HEK293 (cell line): ENCODE data around the gene SAP25.

Source experiments
- CTCF ChIA-PET: fragments of 350-600 bp; formaldehyde crosslinking; extraction: SDS; loops from one replicate; lab custom pipeline; 2021; ENCODE audit warnings: antibody characterized with exemption; lab: Yijun Ruan, JAX
- POLR2A ChIA-PET: fragments of 300-600 bp; formaldehyde crosslinking; extraction: SDS; loops from one replicate; lab custom pipeline; 2020; ENCODE audit warnings: antibody characterized with exemption, inconsistent platforms; lab: Yijun Ruan, JAX
- H3K27ac ChIP-seq: fragments of 200-500 bp; sonication (Bioruptor generic); 2 replicates; pipeline ENCODE4 v1.5.1; 2014; ENCODE audit warnings: low read depth, low read length, control low read depth, inconsistent platforms; ENCODE audit errors: extremely low read depth
- H3K36me3 ChIP-seq, 2 experiments: fragments of 200-500 bp in 1 of 2; sonication (Bioruptor generic) in 1 of 2; 1 replicate in 1 of 2; 2 replicates in 1 of 2; pipeline ENCODE4 v1.5.1; 2014 to 2017; ENCODE audit warnings: inconsistent platforms in 2 of 2, low read length in 2 of 2; ENCODE audit not compliant: control insufficient read depth in 2 of 2, insufficient read depth in 1 of 2
- H3K4me1 ChIP-seq: fragments of 200-500 bp; sonication (Bioruptor generic); 2 replicates; pipeline ENCODE4 v1.5.1; 2014; ENCODE audit warnings: mild to moderate bottlenecking, low read length, inconsistent platforms; ENCODE audit not compliant: control insufficient read depth, insufficient read depth
- H3K4me3 ChIP-seq: 2 replicates; pipeline ENCODE4 v1.5.1; 2011; ENCODE audit warnings: low read depth, mild to moderate bottlenecking, control low read depth, low read length, moderate library complexity
- H3K9me3 ChIP-seq: fragments of 200-500 bp; sonication (Bioruptor generic); 2 replicates; pipeline ENCODE4 v1.5.1; 2014; ENCODE audit warnings: low read depth, low read length, inconsistent platforms; ENCODE audit not compliant: control insufficient read depth, insufficient read depth
- CTCF ChIP-seq: fragments of 450-650 bp; formaldehyde crosslinking; IDR thresholded peaks from 2 replicates; pipeline ENCODE4 v1.5.1; 2016; ENCODE audit warnings: missing biosample characterization, missing genetic modification characterization
- GLIS2 ChIP-seq: fragments of 450-650 bp; formaldehyde crosslinking; IDR thresholded peaks from 2 replicates; pipeline ENCODE4 v1.5.1; 2016; ENCODE audit warnings: missing biosample characterization, missing genetic modification characterization
- KLF1 ChIP-seq: fragments of 450-650 bp; formaldehyde crosslinking; IDR thresholded peaks from 2 replicates; pipeline ENCODE4 v1.5.1; 2016; ENCODE audit warnings: missing biosample characterization, missing genetic modification characterization
- KLF8 ChIP-seq: fragments of 450-650 bp; formaldehyde crosslinking; IDR thresholded peaks from 2 replicates; pipeline ENCODE4 v1.5.1; 2016; ENCODE audit warnings: missing biosample characterization, missing genetic modification characterization
- MZF1 ChIP-seq: fragments of 450-650 bp; formaldehyde crosslinking; IDR thresholded peaks from 2 replicates; pipeline ENCODE4 v1.5.1; 2017; ENCODE audit warnings: missing biosample characterization, missing genetic modification characterization, borderline replicate concordance
- PRDM10 ChIP-seq: fragments of 450-650 bp; formaldehyde crosslinking; IDR thresholded peaks from 2 replicates; pipeline ENCODE4 v1.5.1; 2016; ENCODE audit warnings: missing biosample characterization, missing genetic modification characterization
- SALL2 ChIP-seq: fragments of 450-650 bp; formaldehyde crosslinking; IDR thresholded peaks from 2 replicates; pipeline ENCODE4 v1.5.0; 2017; ENCODE audit warnings: missing biosample characterization, mild to moderate bottlenecking, missing genetic modification characterization, borderline replicate concordance
- SP2 ChIP-seq: fragments of 450-650 bp; formaldehyde crosslinking; IDR thresholded peaks from 2 replicates; pipeline ENCODE4 v1.5.1; 2016; ENCODE audit warnings: missing biosample characterization, missing genetic modification characterization
- ZBTB20 ChIP-seq: fragments of 450-650 bp; formaldehyde crosslinking; IDR thresholded peaks from 2 replicates; pipeline ENCODE4 v1.5.1; 2016; ENCODE audit warnings: missing biosample characterization, missing genetic modification characterization
- ZEB2 ChIP-seq: fragments of 450-650 bp; formaldehyde crosslinking; IDR thresholded peaks from 2 replicates; pipeline ENCODE4 v1.5.1; 2016; ENCODE audit warnings: missing biosample characterization, missing genetic modification characterization
- ZNF155 ChIP-seq: fragments of 450-650 bp; formaldehyde crosslinking; IDR thresholded peaks from 2 replicates; pipeline ENCODE4 v1.5.1; 2016; ENCODE audit warnings: missing biosample characterization, missing genetic modification characterization
- ZNF16 ChIP-seq: fragments of 450-650 bp; formaldehyde crosslinking; IDR thresholded peaks from 2 replicates; pipeline ENCODE4 v1.5.1; 2016; ENCODE audit warnings: low read depth, missing biosample characterization, missing genetic modification characterization
- ZNF184 ChIP-seq: fragments of 450-650 bp; IDR thresholded peaks from 2 replicates; pipeline ENCODE4 v1.5.1; 2018; ENCODE audit warnings: missing biosample characterization, mild to moderate bottlenecking, missing genetic modification characterization
- ZNF202 ChIP-seq: fragments of 450-650 bp; formaldehyde crosslinking; IDR thresholded peaks from 2 replicates; pipeline ENCODE4 v1.5.1; 2016; ENCODE audit warnings: missing biosample characterization, missing genetic modification characterization, borderline replicate concordance
- ZNF324 ChIP-seq: fragments of 450-650 bp; formaldehyde crosslinking; IDR thresholded peaks from 2 replicates; pipeline ENCODE4 v1.5.1; 2016; ENCODE audit warnings: missing biosample characterization, missing genetic modification characterization
- ZNF580 ChIP-seq: fragments of 450-650 bp; formaldehyde crosslinking; IDR thresholded peaks from 2 replicates; pipeline ENCODE4 v1.5.1; 2016; ENCODE audit warnings: missing biosample characterization, missing genetic modification characterization

SAP25 gene

GRCh38 chr7:100568896-100569844 lies 4.5 kb downstream of the SAP25 start (continued):
- TF ChIP-seq CTCF: peak; percentile 87
- peak; percentile 39; the same call in 1 of the 2 replicates for TF ChIP-seq ZEB2 (tag by site-specific recombination)
- no peak for TF ChIP-seq ZNF202 (tag by site-specific recombination)
- TF ChIP-seq SP2 (tag by site-specific recombination): peak; percentile 48
- no peak for TF ChIP-seq ZNF155
- TF ChIP-seq PRDM10 (tag by site-specific recombination): peak; percentile 52; the same call in 1 of the 2 replicates
- TF ChIP-seq ZNF580: 0 out of 2 replicates have a peak, but pooled peaks have one; percentile 9
- TF ChIP-seq KLF1: 0 out of 2 replicates have a peak, but pooled peaks have one; percentile 6
- no peak for TF ChIP-seq ZNF184

- no peaks in the 10 kb centered on the region for H3K36me3 ChIP-seq
- POLR2A ChIA-PET: interaction anchor here (1.0 to 1.1 kb wide), 3 partner anchors 17 to 307 kb away, joined by 3 to 6 read pairs (median 3); partner anchors contain the start of genes FBXO24, LRCH4 and SRRT
- no peak overlapping the region for H3K4me3 ChIP-seq
- peaks cover 2% of the 10 kb centered on the region; the same call in 1 of the 2 replicates for H3K4me1 ChIP-seq
- H3K9me3 ChIP-seq: no peaks in the 10 kb centered on the region
- CTCF ChIA-PET: interaction anchor here (0.6 to 3.2 kb wide), 4 partner anchors 9 to 124 kb away, joined by 3 to 14 read pairs (median 5); no protein-coding TSS in a partner anchor
- TF ChIP-seq SALL2 (tag by site-specific recombination) (no peak), GLIS2 (tag by site-specific recombination) (peak; percentile 56), KLF8 (tag by site-specific recombination) (peak; percentile 35; the same call in 1 of the 2 replicates), MZF1 (tag by site-specific recombination) (no peak), ZBTB20 (tag by site-specific recombination) (no peak), ZNF16 (tag by site-specific recombination) (no peak), ZNF324 (tag by site-specific recombination) (no peak)
- no peak overlapping the region for H3K27ac ChIP-seq
Measured at GRCh38 chr7:100568176-100568895, 5.4 kb downstream of the SAP25 start.
